Ramos (cell line): ENCODE results near the gene BLCAP.

Experiments used
- in situ Hi-C: fragments of 300-500 bp; cut with MboI; formaldehyde crosslinking; loops from one replicate; pipeline ENCODE4 v1.14.3; 2022; ENCODE audit warnings: low sequenced_read_pairs; ENCODE audit not compliant: unreplicated experiment

The BLCAP gene

DNA sequence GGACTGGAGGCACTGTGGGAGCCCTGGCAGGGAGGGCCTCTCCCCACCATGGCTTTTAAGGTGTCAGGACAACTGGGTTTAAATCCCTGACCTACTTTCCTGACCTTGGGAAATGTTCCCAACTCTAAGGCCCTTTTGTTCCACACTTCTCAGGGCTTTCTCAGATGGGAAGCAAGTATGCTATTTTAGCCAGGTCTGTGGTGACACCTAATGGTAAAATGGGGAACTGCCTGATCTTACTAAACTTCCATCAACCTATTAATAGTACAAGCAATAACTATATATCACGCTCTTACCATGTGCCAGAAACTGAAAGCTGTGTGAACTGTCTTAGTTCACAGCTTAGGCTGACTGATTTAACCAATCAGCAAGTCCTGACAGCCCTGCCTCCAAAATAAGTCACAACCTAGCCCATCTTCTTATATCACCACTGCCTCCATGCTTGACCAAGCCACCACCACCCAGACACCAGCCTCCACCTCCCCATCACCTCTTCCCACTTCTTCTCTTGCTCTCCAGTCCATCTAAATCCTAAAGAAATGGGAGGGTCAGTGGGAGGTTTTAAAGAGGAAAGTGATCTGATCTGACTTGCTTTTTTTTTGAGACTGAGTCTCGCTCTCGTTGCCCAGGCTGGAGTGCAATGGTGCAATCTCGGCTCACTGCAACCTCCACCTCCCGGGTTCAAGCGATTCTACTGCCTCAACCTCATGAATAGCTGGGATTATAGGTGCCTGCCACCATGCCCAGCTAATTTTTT lies 6.9 kb upstream of the BLCAP start:
- in situ Hi-C loops, result loop anchor here (5.0 kb wide), 1 partner anchor 262 kb away; no protein-coding TSS in a partner anchor

DNA sequence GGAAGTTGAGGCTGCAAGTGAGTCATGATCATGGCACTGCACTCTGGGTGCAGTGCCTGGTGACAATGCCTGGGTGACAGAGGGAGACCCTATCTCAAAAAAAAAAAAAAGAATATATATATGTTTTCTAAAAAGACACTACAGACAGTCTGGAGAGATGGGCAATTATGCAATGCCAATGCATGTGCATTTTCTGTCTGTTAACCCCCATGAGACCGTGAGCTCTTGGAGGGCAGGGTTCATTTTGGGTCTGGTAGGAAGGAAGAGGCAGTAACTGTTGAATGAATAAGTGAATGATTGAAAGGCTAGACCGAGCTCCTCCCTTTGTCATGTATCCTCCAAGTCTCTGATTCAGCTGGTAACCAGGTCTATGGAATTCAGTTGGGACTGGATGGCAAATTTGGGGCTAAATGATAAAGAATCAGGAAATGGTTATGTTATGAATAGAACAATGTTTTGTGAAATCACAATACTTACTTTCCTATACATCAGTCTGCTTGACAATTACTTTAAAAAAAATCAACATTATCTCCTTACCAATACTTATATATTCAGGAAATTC lies 5.6 kb upstream of the BLCAP start:
- in situ Hi-C loops, result loop anchor here (5.0 kb wide), 1 partner anchor 261 kb away; no protein-coding TSS in a partner anchor

- in situ Hi-C loops, result loop anchor here (5.0 kb wide), 1 partner anchor 260 kb away; no protein-coding TSS in a partner anchor
These were observed 4.2 kb upstream of the BLCAP start for GRCh38 chr20:37531856-37532255.

DNA sequence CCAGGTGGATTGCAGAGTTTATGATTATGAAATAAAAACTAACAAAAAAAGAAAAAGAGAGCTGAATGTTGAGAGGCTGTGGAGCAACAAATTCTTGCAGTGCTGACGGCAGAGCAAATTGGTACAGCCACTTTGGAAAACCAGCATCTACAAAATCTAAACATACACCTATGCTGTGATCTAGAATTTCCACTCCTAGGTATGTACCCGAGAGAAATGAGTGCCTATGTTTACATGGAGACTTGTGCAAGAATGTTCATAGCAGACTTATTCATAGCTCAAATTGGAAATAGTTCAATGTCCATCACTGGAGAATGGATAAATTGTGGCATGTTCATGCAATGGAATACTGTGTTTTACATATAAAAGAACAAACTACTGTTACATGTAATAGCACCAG lies 3.0 kb upstream of the BLCAP start:
- in situ Hi-C loops, result loop anchor here (5.0 kb wide), 1 partner anchor 258 kb away; no protein-coding TSS in a partner anchor

GRCh38 chr20:37529968-37530600 lies 2.4 kb upstream of the BLCAP start:
- in situ Hi-C loops, result loop anchor here (5.0 kb wide), 2 partner anchors 138 to 258 kb away; no protein-coding TSS in a partner anchor

GRCh38 chr20:37529214-37529967 lies 1.7 kb upstream of the BLCAP start:
- in situ Hi-C loops, result loop anchor here (5.0 kb wide), 1 partner anchor 137 kb away; no protein-coding TSS in a partner anchor

- in situ Hi-C loops, result loop anchor here (5.0 kb wide), 1 partner anchor 136 kb away; no protein-coding TSS in a partner anchor
These were observed 954 bp upstream of the BLCAP start for GRCh38 chr20:37528446-37529213.

- in situ Hi-C loops, result loop anchor here (5.0 kb wide), 1 partner anchor 135 kb away; no protein-coding TSS in a partner anchor
These were observed 638 bp downstream of the BLCAP start for GRCh38 chr20:37526839-37527637.

- in situ Hi-C loops, result loop anchor here (5.0 kb wide), 1 partner anchor 134 kb away; no protein-coding TSS in a partner anchor
These were observed 1.3 kb downstream of the BLCAP start for GRCh38 chr20:37526238-37526838.

DNA sequence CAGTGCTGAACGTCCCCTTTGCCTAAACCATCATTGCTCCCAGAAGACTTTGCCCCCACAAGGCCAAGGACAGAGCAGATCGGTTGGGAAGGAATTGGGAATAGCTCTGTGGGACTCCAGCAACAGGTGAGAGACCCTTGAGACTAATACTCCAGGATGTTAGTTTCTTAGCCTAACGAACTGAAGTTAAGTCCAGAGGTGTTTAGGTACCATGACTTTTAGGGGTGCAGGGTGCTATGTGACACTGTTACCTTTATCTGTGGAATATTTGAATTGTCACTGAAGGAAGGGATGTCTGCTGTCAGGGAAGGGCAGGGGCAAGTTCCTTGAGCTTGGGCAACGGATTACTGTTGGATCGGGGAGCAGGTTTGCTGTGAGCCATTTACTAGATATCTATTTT lies 1.9 kb downstream of the BLCAP start:
- in situ Hi-C loops, result loop anchor here (5.0 kb wide), 1 partner anchor 134 kb away; no protein-coding TSS in a partner anchor

GRCh38 chr20:37524859-37525708 lies 2.6 kb downstream of the BLCAP start:
- in situ Hi-C loops, result loop anchor here (5.0 kb wide), 1 partner anchor 133 kb away; no protein-coding TSS in a partner anchor

GRCh38 chr20:37523911-37524700 lies 3.6 kb downstream of the BLCAP start:
- in situ Hi-C loops, result no loop called here

- in situ Hi-C loops, result no loop called here
These were observed 4.7 kb downstream of the BLCAP start for GRCh38 chr20:37523012-37523391.

GRCh38 chr20:37522260-37523011 lies 5.2 kb downstream of the BLCAP start:
- in situ Hi-C loops, result no loop called here

DNA sequence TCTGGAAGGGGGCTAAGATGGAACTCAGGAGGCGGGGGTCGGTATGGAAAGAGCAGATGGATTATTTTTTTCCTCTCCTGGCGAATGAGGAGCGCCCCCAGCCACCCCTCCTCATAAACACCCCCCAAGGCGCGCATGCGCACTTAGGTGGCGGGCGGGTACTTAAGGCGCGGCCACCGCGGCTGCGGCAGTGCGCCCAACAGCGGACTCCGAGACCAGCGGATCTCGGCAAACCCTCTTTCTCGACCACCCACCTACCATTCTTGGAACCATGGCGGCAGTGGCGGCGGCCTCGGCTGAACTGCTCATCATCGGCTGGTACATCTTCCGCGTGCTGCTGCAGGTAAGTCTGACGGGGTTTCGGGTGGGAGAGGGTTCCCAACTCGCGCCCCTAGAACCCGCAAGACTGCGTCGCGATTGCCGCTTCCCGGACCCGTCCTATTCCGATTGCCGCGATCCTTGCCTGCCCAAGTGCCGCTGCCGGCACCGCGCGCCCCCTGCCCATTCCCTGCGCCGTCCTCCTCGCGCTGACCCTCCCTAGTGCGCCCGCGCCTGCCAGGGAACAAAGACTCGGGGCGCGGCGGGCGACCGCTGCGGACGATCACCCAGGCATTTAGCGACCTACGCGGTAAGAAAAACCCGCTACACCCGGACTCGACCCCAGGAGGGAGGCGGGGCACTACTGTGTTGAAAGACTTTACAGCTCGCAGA lies 6.5 kb downstream of the BLCAP start, which contains the start of gene NNAT:
Gene NNAT (plus strand): TSS at position 190 of the 711 bp plus-strand sequence. CDS start 82 bp downstream, at position 272.
- in situ Hi-C loops, result no loop called here
